GM23338 (cell line): Measurements from ENCODE around the gene ST6GALNAC3. TPM values are rescaled to one million over a fixed set of nuclear protein-coding genes. Genes with fewer than 3 reads are reported as not detected.

ENCODE experiments used
- ATAC-seq: fragments of 200-7000 bp; cut with Tn5 transposase; 3 replicates; pipeline ENCODE4 v1.9.1; 2020
- DNase-seq: peaks from one replicate; pipeline ENCODE4 v3.0.0-alpha.2; 2015; ENCODE audit warnings: low spot score
- H2AFZ ChIP-seq: fragments of 200-600 bp; sonication (generic); 2 replicates; pipeline ENCODE4 v1.8.0; 2016; ENCODE audit warnings: antibody characterized with exemption, mild to moderate bottlenecking, moderate library complexity
- H3F3A ChIP-seq: fragments of 200-600 bp; sonication (generic); replicated peaks from 2 replicates; pipeline ENCODE4 v1.8.0; 2017; ENCODE audit warnings: antibody characterized with exemption, mixed run types, low read depth
- H3K27ac ChIP-seq: fragments of 200-600 bp; sonication (generic); 2 replicates; pipeline ENCODE4 v1.6.1; 2016; ENCODE audit warnings: low read depth
- H3K27me3 ChIP-seq: fragments of 200-600 bp; sonication (generic); 2 replicates; pipeline ENCODE4 v1.8.0; 2016; ENCODE audit warnings: mild to moderate bottlenecking, mixed run types, moderate library complexity; ENCODE audit not compliant: insufficient read depth
- H3K36me3 ChIP-seq: fragments of 200-600 bp; sonication (generic); 2 replicates; pipeline ENCODE4 v1.8.0; 2016; ENCODE audit warnings: mild to moderate bottlenecking; ENCODE audit not compliant: insufficient read depth
- H3K4me1 ChIP-seq: fragments of 200-600 bp; sonication (generic); 2 replicates; pipeline ENCODE4 v1.8.0; 2016; ENCODE audit warnings: mild to moderate bottlenecking, moderate library complexity; ENCODE audit not compliant: insufficient read depth
- H3K4me2 ChIP-seq: fragments of 200-600 bp; sonication (generic); 2 replicates; pipeline ENCODE4 v1.7.1; 2017; ENCODE audit warnings: mixed run types
- H3K4me3 ChIP-seq: fragments of 200-600 bp; sonication (generic); 2 replicates; pipeline ENCODE4 v1.6.1; 2016; ENCODE audit warnings: mixed run types
- H3K79me2 ChIP-seq: fragments of 200-600 bp; sonication (generic); replicated peaks from 2 replicates; pipeline ENCODE4 v1.8.0; 2017; ENCODE audit warnings: mild to moderate bottlenecking; ENCODE audit not compliant: insufficient read depth
- H3K9me2 ChIP-seq: fragments of 200-600 bp; sonication (generic); 2 replicates; pipeline ENCODE4 v1.8.0; 2017; ENCODE audit not compliant: insufficient read depth
- H4K20me1 ChIP-seq: fragments of 200-600 bp; sonication (generic); replicated peaks from 2 replicates; pipeline ENCODE4 v1.8.0; 2017; ENCODE audit warnings: mild to moderate bottlenecking; ENCODE audit not compliant: insufficient read depth
- H3K27ac Mint-ChIP-seq: 2 replicates; pipeline ENCODE4 v1.8.0; 2020; ENCODE audit warnings: inconsistent platforms, mild to moderate bottlenecking, moderate library complexity, mixed read lengths
- H3K27me3 Mint-ChIP-seq: 3 replicates; pipeline ENCODE4 v1.8.0; 2022; ENCODE audit warnings: low read depth, mild to moderate bottlenecking, moderate library complexity, mixed read lengths, inconsistent platforms; ENCODE audit not compliant: insufficient read depth, poor library complexity
- H3K36me3 Mint-ChIP-seq: 3 replicates; pipeline ENCODE4 v1.8.0; 2021; ENCODE audit warnings: low read depth, mild to moderate bottlenecking, inconsistent platforms, moderate library complexity, mixed read lengths
- H3K4me1 Mint-ChIP-seq: 3 replicates; pipeline ENCODE4 v1.8.0; 2020; ENCODE audit warnings: mild to moderate bottlenecking, inconsistent platforms, mixed read lengths
- H3K4me3 Mint-ChIP-seq: 3 replicates; pipeline ENCODE4 v1.8.0; 2021; ENCODE audit warnings: moderate library complexity, mild to moderate bottlenecking, inconsistent platforms, mixed read lengths
- H3K9me3 Mint-ChIP-seq: 3 replicates; pipeline ENCODE4 v1.8.0; 2020; ENCODE audit warnings: moderate library complexity, mild to moderate bottlenecking, inconsistent platforms, mixed read lengths
- CTCF ChIP-seq, 2 experiments: fragments of 200-600 bp in 1 of 2; sonication (generic) in 1 of 2; conservative IDR thresholded peaks; 2 replicates each; pipeline versions ENCODE4 v1.5.1 to v1.6.1; 2016 to 2017; ENCODE audit warnings: antibody characterized with exemption in 2 of 2, low read depth in 2 of 2, mild to moderate bottlenecking in 2 of 2, moderate library complexity in 1 of 2
- ETS1 ChIP-seq: IDR thresholded peaks from 2 replicates; pipeline ENCODE4 v1.6.1; 2016; ENCODE audit warnings: antibody characterized with exemption
- EZH2 ChIP-seq: fragments of 200-600 bp; sonication (generic); IDR thresholded peaks from one replicate; pipeline ENCODE4 v1.8.0; 2017; ENCODE audit warnings: antibody characterized with exemption, mild to moderate bottlenecking, low read depth; ENCODE audit not compliant: unreplicated experiment
- JUNB ChIP-seq: IDR thresholded peaks from one replicate; pipeline ENCODE4 v1.6.1; 2016; ENCODE audit warnings: antibody characterized with exemption; ENCODE audit not compliant: unreplicated experiment
- NANOG ChIP-seq: IDR thresholded peaks from 2 replicates; pipeline ENCODE4 v1.6.1; 2016; ENCODE audit warnings: antibody characterized with exemption, borderline replicate concordance
- POLR2AphosphoS5 ChIP-seq: IDR thresholded peaks from 2 replicates; pipeline ENCODE4 v1.6.1; 2016; ENCODE audit warnings: antibody characterized with exemption, low read depth
- ZNF462 ChIP-seq: fragments of 250-450 bp; sonication (Bioruptor Pico); IDR thresholded peaks from 2 replicates; pipeline ENCODE4 v1.5.0; 2020; ENCODE audit warnings: mild to moderate bottlenecking, moderate library complexity
- polyA plus RNA-seq: library from polyadenylated mRNA; unstranded; fragments of >200 nt; fragmentation: Nextera tagmentation; extraction: Ambion mirVana; gene quantifications from 2 replicates; pipeline ENCODE4 v1.2.1, GENCODE V29; 2016
- total RNA-seq: library from RNA; depleted of rRNA; stranded (reverse); fragments of >200 nt; shearing (Covaris generic); gene quantifications from 2 replicates; pipeline ENCODE4 v1.2.3, GENCODE V29; 2014

The ST6GALNAC3 gene
- total and polyA plus RNA-seq, 2 experiments from 2014 or later: 4.7 to 11.6 TPM

- Histone ChIP-seq H2AFZ (no peak overlapping the region), H3K4me3 (no peak overlapping the region)
- 0 out of 3 replicates have a peak, but pooled peaks cover 3% of the 10 kb centered on the region for H3K36me3 Mint-ChIP-seq
Measured at GRCh38 chr1:76491737-76492136, 417.2 kb downstream of the ST6GALNAC3 start.

More at GRCh38 chr1:76491737-76492136, 417.2 kb downstream of the ST6GALNAC3 start:
- peaks cover 19% of the 10 kb centered on the region for H3K9me2 ChIP-seq
- no peaks in the 10 kb centered on the region for H3K79me2 ChIP-seq
- Mint-ChIP-seq H3K9me3 (no peaks in the 10 kb centered on the region), H3K4me3 (no peak overlapping the region), H3K27me3 (no peaks in the 10 kb centered on the region), H3K4me1 (peaks cover 12% of the 10 kb centered on the region), H3K27ac (no peak overlapping the region)
- no peak for TF ChIP-seq POLR2AphosphoS5
- no peak for TF ChIP-seq JUNB
- no peak for TF ChIP-seq CTCF (conservative IDR thresholded peaks at IDR 0.05; ENCODE audit: low read depth in 2 of 2)
- no peak for TF ChIP-seq ETS1
- TF ChIP-seq ZNF462 (CRISPR knock-in tag): no peak
- no peak for TF ChIP-seq EZH2
- TF ChIP-seq NANOG: no peak
- no peak overlapping the region for H3K27ac ChIP-seq
- H3K4me2 ChIP-seq: no peak overlapping the region
- no peaks in the 10 kb centered on the region; the same call in 1 of the 2 replicates for H4K20me1 ChIP-seq
- H3K4me1 ChIP-seq: peaks cover 9% of the 10 kb centered on the region; the same call in 1 of the 2 replicates
- H3K27me3 ChIP-seq: no peaks in the 10 kb centered on the region
- no peaks in the 10 kb centered on the region for H3F3A ChIP-seq
- ATAC-seq (no peak), DNase-seq (no peak)
- H3K36me3 ChIP-seq: no peaks in the 10 kb centered on the region
